Heart right ventricle (tissue), 16 donors: ENCODE results near the gene EIPR1. TPM values are rescaled to one million over a fixed set of nuclear protein-coding genes. Genes with fewer than 3 reads are reported as not detected.
"Not testable (repeated sequence)": the region's sequence is repeated elsewhere in the genome, so short reads cannot be mapped to it uniquely, and the experiment has no call there.

Source experiments
- ATAC-seq, 8 donors: fragments of 200-7000 bp; cut with Tn5 transposase; one replicate each; pipeline ENCODE4 v1.9.1; 2020; ENCODE audit warnings: mild to moderate bottlenecking in 8 of 8, moderate library complexity in 8 of 8, moderate number of reproducible peaks in 1 of 8
- DNase-seq, 2 donors: peaks; one replicate each; pipeline ENCODE4 v3.0.0-alpha.2; 2020
- H3K27ac ChIP-seq, 10 donors: fragments of 200-600 bp; sonication (generic) in 2 of 10; one replicate each; pipeline versions ENCODE4 v1.5.0 to v1.8.0; 2020 to 2022; ENCODE audit warnings: mild to moderate bottlenecking in 3 of 10
- H3K27me3 ChIP-seq, 7 donors: fragments of 200-600 bp; one replicate each; pipeline ENCODE4 v1.8.0; 2021 to 2022; ENCODE audit warnings: mild to moderate bottlenecking in 2 of 7
- H3K36me3 ChIP-seq, 9 donors: fragments of 200-600 bp; sonication (generic) in 1 of 9; one replicate each; pipeline versions ENCODE4 v1.5.0 to v1.8.0; 2020 to 2022; ENCODE audit warnings: mild to moderate bottlenecking in 2 of 9
- H3K4me1 ChIP-seq, 9 donors: fragments of 200-600 bp; sonication (generic) in 1 of 9; one replicate each; pipeline versions ENCODE4 v1.5.0 to v1.8.0; 2020 to 2022; ENCODE audit warnings: mild to moderate bottlenecking in 4 of 9
- H3K4me3 ChIP-seq, 10 donors: fragments of 200-600 bp; sonication (generic) in 2 of 10; one replicate each; pipeline versions ENCODE4 v1.5.0 to v1.8.0; 2020 to 2022; ENCODE audit warnings: mild to moderate bottlenecking in 7 of 10, moderate library complexity in 2 of 10
- H3K9me3 ChIP-seq, 11 donors: fragments of 200-600 bp in 10 of 11; sonication (generic) in 2 of 11; one replicate each; pipeline versions ENCODE4 v1.5.0 to v1.8.0; 2013 to 2022; ENCODE audit warnings: mild to moderate bottlenecking in 2 of 11, control low read depth in 1 of 11, moderate library complexity in 1 of 11
- CTCF ChIP-seq, 9 donors: fragments of 200-600 bp; sonication (generic) in 2 of 9; IDR thresholded peaks; one replicate each; pipeline versions ENCODE4 v1.5.0 to v1.8.0; 2021 to 2022; ENCODE audit warnings: antibody characterized with exemption in 9 of 9, mild to moderate bottlenecking in 5 of 9, moderate library complexity in 1 of 9
- WGBS, 2 donors: extraction: QIAGEN DNeasy Blood & Tissue Kit; methylation state at CpG; one replicate each; pipeline ENCODE4 v1.1.7; 2013; ENCODE audit warnings: inconsistent platforms in 1 of 2; 5-methylcytosine and 5-hydroxymethylcytosine counted together
- intact Hi-C, 10 donors: fragments of 100-400 bp; cut with DNase I; formaldehyde crosslinking; loops; one replicate each; pipeline versions ENCODE4 v1.11.1 to v1.14.2; 2022
- polyA plus RNA-seq, 2 donors: library from polyadenylated mRNA; stranded (reverse); fragments of 200-250 nt; gene quantifications; one replicate each; pipeline ENCODE4 v1.2.3, GENCODE V29; 2013
- total RNA-seq, 10 donors: library from RNA; stranded (reverse); fragmentation: NEBNext Ultra II Directional in 3 of 10; extraction: Animal tissue kit (Norgen Biotek cat#: 25700) in 3 of 10; gene quantifications; one replicate each; pipeline versions ENCODE4 v1.2.1 to v1.2.4, GENCODE V29; 2021 to 2023
- donor health status: Arrhythmogenic right ventricular cardiomyopathy.
- donor health status: ischemic (EF 13 %, LVEDD 7.1; RV severe dilation, severe dysfunction).
- donor health status: healthy with polysubstance abuse.
- donor health status: DM: no; HTN: yes; CAD: no.
- donor health status: DM: no; HTN: no; CAD: no.
- donor health status: ischemic (EF 25% LVEDD 6.9; RV normal size, moderate dysfunction).
- donor health status: ischemic (EF 25% LVEDD 5.7; RV mildly dilated, moderate dysfunction).
- donor health status: healthy.
- donor health status: DM: yes; HTN: yes; CAD: no.
- donor health status: Ischemic cardiomyopathy.
- donor health status: ischemic (EF 35%, LVEDD 5.7; RV mildly dilated, moderate dysfunction).
- donor health status: nonischemic (EF 11% LVEDD 7.7; RV severe dilation, severe dysfunction).
- donor health status: DM: yes; HTN: yes; CAD: no.
- donor health status: PGD.
- donor health status: ischemic (EF 29% LVEDD 5.4; RV normal size, mild dysfunction).
- donor health status: nonischemic (EF 23%, LVEDD 6.1; RV moderate dilation, normal function).

EIPR1 gene
- total and polyA plus RNA-seq, 12 donors, result 6.8 to 22.3 (median 12.0) TPM

GRCh38 chr2:3200420-3200939 lies 177.1 kb downstream of the EIPR1 start:
- Histone ChIP-seq H3K27me3 (no peaks in the 10 kb centered on the region), H3K4me1 (peaks cover 0 to 7% (median 0%) of the 10 kb centered on the region in 9 donors), H3K4me3 (no peak overlapping the region), H3K9me3 (peaks cover 0 to 3% (median 0%) of the 10 kb centered on the region in 11 donors), H3K36me3 (peaks cover 0 to 13% (median 0%) of the 10 kb centered on the region in 9 donors), H3K27ac (no peak overlapping the region)
- TF ChIP-seq CTCF (IDR thresholded peaks at IDR 0.05), result no peak
- DNase-seq (no peak), ATAC-seq (peak; percentile 33 to 84 (median 66))
- intact Hi-C loops, result no loop called here
- 36 to 58% methylated on average over 14 of the region's 14 CpGs for WGBS, 2 donors

GRCh38 chr2:3199627-3200345 lies 177.8 kb downstream of the EIPR1 start:
- DNase-seq, result no peak
- ATAC-seq, result peak in 2 of 8 donors; percentile 11 to 23
- Histone ChIP-seq H3K4me3 (no peak overlapping the region), H3K9me3 (no peaks in the 10 kb centered on the region), H3K36me3 (peaks cover 0 to 20% (median 0%) of the 10 kb centered on the region in 9 donors), H3K4me1 (peaks cover 0 to 9% (median 0%) of the 10 kb centered on the region in 9 donors), H3K27ac (no peak overlapping the region), H3K27me3 (no peaks in the 10 kb centered on the region)
- intact Hi-C loops, result no loop called here
- TF ChIP-seq CTCF (IDR thresholded peaks at IDR 0.05), result no peak
- 84 to 89% methylated on average over 12 of the region's 12 CpGs for WGBS, 2 donors

- H3K36me3 ChIP-seq, result peaks cover 0 to 24% (median 0%) of the 10 kb centered on the region in 9 donors
- intact Hi-C loops, result not testable (repeated sequence)
These were observed 178.9 kb downstream of the EIPR1 start for GRCh38 chr2:3198671-3199192.

GRCh38 chr2:3198119-3198518 lies 179.5 kb downstream of the EIPR1 start:
- DNase-seq (no peak), ATAC-seq (no peak)
- intact Hi-C loops, result no loop called here
- H3K4me3 ChIP-seq, result no peak overlapping the region
- no peaks in the 10 kb centered on the region for H3K9me3 ChIP-seq
- H3K4me1 ChIP-seq, result peaks cover 0 to 9% (median 0%) of the 10 kb centered on the region in 9 donors
- no peak overlapping the region for H3K27ac ChIP-seq
- no peak for TF ChIP-seq CTCF (IDR thresholded peaks at IDR 0.05)
- no peaks in the 10 kb centered on the region for H3K27me3 ChIP-seq
- peaks cover 0 to 28% (median 0%) of the 10 kb centered on the region in 9 donors for H3K36me3 ChIP-seq
- 95% methylated on average over 11 of the region's 11 CpGs for WGBS, 2 donors

More at GRCh38 chr2:3198671-3199192, 178.9 kb downstream of the EIPR1 start:
- H3K9me3 ChIP-seq, DNase-seq, H3K27me3 ChIP-seq, H3K27ac ChIP-seq, H3K4me3 ChIP-seq, ATAC-seq, H3K4me1 ChIP-seq: not testable (repeated sequence)
- WGBS, 2 donors, result 82 to 85% methylated on average over 9 of the region's 10 CpGs
